Activated CD4-positive, alpha-beta T cell treated with anti-CD3 and anti-CD28 coated beads, Interleukin-2, amount 50 U/mL, for 24 hours (primary cell): ENCODE data around the gene PTPN4.

Source experiments
- DNase-seq, 2 donors: peaks; one replicate each; pipeline ENCODE4 v3.0.0-alpha.2; 2020; ENCODE audit warnings: low read depth in 1 of 2, low spot score in 1 of 2

PTPN4 gene, protein sequence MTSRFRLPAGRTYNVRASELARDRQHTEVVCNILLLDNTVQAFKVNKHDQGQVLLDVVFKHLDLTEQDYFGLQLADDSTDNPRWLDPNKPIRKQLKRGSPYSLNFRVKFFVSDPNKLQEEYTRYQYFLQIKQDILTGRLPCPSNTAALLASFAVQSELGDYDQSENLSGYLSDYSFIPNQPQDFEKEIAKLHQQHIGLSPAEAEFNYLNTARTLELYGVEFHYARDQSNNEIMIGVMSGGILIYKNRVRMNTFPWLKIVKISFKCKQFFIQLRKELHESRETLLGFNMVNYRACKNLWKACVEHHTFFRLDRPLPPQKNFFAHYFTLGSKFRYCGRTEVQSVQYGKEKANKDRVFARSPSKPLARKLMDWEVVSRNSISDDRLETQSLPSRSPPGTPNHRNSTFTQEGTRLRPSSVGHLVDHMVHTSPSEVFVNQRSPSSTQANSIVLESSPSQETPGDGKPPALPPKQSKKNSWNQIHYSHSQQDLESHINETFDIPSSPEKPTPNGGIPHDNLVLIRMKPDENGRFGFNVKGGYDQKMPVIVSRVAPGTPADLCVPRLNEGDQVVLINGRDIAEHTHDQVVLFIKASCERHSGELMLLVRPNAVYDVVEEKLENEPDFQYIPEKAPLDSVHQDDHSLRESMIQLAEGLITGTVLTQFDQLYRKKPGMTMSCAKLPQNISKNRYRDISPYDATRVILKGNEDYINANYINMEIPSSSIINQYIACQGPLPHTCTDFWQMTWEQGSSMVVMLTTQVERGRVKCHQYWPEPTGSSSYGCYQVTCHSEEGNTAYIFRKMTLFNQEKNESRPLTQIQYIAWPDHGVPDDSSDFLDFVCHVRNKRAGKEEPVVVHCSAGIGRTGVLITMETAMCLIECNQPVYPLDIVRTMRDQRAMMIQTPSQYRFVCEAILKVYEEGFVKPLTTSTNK

GRCh38 chr2:119759451-119760236, at the start of gene PTPN4:
PTPN4 (plus strand) TSS chr2:119759922; CDS start chr2:119809854, 49,932 bp downstream.
- DNase-seq = peak; percentile 82 to 93

GRCh38 chr2:119710281-119710680, 49.4 kb upstream of the PTPN4 start:
- DNase-seq = no peak

GRCh38 chr2:119711352-119711751, 48.4 kb upstream of the PTPN4 start:
- no peak for DNase-seq

- no peak for DNase-seq
These were observed 47.2 kb upstream of the PTPN4 start for GRCh38 chr2:119712571-119712970.

DNA sequence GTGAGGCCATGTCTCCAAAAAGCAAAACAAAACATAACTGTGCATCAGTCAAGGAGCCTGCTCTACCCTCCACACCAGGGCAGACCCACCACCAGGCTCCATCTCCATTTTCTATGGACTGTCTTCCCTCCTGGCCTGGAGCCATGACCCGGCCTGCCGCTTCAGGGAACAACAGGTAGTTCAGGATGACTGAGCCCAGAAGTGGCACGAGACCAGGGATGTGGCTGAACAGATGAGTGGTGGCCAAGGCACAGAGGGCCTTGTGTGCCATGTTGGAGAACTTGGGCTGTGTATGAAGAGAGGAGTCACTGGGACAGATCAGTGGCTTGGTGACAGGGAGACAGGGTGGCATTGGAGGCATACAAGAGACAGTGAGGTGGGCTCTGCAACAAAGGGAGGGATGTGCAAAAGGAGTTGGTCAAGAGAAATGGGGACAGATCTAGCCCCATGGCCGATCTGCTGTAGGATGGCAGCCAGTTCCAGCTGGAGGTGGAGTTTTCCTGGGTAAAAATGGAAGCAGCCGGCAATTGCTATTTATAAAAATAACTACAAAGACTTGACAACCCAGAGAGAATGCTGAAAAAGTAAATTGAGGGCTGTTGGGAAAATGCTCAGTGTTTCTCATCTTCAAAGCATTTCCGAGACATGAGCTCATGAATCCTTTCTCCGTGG, 45.8 kb upstream of the PTPN4 start:
- no peak for DNase-seq

GRCh38 chr2:119715409-119716283, 44.1 kb upstream of the PTPN4 start:
- no peak for DNase-seq

- DNase-seq = no peak
These were observed 43.4 kb upstream of the PTPN4 start for GRCh38 chr2:119716284-119716672.

DNA sequence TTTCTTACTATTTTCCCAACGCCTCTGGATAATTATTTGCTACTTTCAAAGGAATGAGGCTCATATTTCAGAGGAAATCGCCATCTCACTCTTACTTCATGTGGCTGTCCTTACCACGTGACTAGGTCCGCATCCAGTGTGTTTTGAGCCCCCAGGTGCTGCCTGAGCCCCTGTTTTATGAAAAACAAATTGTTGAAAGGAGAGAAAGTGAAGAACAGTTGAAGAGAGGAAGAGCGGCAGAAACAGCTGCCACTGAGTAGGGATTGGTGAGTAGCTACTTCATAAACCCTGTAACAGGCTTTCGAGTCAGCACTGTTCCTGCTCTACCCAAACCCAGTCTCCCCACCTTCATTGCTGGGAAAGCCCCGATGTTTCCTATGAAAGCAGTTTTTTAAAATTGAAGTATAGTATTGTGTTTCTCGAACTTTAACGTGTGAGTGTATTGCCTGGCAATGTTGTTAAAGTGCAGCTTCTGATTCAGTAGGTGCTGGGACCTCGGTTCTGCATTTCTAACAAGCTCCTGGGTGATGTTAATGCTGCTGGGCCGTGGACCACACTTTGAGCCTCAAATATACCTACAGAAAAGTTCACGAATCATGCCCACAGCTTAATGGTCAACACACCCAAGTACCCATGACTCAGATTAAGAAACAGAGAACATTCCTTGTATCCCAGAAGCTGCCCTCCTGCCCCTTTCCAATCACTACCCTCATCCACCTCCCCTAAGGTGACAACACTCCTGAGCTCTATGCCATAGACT, 41.0 kb upstream of the PTPN4 start:
- no peak for DNase-seq

DNA sequence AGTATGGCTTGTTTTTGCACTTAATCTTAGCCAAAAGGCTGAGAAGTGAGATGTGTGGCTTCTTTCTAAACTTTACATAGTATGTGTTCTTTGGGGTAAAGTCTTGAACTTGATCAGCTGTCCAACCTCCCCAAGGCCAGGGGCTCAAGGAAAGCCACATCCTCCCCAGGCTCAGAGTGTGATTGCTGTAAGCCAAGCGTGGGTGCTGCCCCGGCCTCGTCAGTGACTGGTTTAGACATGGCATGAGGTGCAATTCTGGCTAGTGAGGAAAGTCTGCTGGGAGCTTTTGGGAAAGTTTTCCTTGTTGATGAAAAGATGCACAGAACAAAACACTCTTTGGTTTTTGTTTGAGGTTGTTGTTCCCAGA, 40.5 kb upstream of the PTPN4 start:
- no peak for DNase-seq

DNA sequence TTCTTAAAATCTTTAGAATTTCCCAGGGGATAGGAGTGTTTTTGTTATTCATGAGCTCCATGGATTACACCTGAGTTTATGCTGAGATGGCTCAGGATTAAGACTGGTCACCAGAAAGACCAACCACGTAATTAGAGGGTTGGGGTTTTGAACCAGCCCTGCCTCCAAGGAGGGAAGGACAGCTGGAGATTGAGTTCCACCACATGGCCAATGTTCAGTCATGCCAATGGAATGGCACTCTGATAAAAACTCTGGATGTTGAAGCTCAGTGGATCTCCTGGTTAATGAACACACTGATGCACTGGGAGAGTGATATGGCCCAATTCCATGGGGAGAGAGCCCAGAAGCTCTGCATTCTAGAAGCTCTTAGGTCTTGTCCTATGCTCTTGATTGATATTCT, 38.7 kb upstream of the PTPN4 start:
- no peak for DNase-seq

- no peak for DNase-seq
These were observed 38.3 kb upstream of the PTPN4 start for GRCh38 chr2:119721462-119721861.

DNA sequence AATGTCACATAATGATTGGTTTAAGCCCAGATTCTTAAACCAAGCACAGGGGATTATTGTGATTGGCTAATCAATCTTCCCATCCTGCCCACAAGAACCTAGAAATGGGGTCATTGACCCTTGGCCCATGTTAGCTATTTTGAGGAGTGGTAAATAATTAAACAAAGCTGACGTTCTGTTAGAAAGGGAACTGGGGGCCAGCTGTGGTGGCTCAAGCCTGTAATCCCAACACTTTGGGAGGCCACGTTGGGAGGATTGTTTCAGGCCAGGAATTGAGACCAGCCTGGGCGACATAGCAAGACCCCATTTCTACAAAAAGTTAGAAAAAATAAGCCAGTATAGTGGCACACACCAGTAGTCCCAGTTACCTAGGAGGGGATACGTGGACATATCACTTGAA, 37.8 kb upstream of the PTPN4 start:
- DNase-seq = no peak

DNA sequence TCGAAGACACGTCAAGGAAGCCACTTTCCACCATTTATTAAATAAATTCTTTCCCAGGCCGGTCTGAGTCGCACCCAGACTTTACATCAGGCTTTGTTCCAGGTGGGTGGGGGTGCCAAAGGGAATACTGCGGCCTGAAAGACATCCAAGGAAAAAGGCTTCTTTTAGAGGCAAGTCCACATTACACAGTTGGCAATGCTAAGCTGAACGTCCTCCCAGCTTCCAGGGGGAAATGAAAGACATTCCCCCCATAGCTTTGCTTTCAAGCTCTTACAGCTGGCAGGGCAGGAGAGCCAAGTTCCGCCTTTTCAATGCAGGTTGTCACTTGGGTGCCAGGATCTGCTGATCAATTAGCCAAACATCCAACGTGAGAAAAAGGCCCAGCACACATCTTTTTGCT, 36.5 kb upstream of the PTPN4 start:
- DNase-seq = no peak

DNA sequence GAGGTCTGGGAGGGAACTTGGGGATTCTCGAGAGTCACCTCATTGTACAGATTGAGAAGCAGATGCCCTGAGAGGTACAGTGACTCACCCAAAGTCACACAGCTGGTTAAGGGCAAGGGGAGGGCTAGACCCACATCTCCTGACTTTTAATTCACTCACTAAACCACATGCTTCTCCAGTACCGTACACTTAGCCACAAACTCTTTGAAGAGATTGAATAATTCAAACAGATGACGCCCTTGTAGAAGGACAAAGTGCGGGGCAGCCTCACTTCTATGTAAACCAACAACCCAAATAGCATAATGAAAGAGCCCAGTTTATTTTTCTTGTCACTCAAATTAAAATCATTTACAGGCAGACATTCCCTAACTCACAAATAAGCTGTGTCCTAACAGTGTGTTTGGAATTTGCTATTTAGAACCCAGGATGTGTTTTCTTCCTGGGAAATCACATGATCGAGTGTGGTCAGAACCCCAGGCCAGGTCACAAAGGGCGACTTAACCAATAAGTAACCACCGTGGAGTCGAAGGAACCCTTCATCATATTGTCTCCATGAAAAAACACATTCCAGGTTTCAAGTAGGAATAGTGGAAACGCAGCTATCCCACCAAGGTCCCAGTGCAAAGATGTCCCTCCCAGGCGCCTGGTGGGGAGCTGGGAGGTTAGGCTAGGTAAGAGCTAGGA, 35.8 kb upstream of the PTPN4 start:
- no peak for DNase-seq

- no peak for DNase-seq
These were observed 34.9 kb upstream of the PTPN4 start for GRCh38 chr2:119724656-119725485.

DNA sequence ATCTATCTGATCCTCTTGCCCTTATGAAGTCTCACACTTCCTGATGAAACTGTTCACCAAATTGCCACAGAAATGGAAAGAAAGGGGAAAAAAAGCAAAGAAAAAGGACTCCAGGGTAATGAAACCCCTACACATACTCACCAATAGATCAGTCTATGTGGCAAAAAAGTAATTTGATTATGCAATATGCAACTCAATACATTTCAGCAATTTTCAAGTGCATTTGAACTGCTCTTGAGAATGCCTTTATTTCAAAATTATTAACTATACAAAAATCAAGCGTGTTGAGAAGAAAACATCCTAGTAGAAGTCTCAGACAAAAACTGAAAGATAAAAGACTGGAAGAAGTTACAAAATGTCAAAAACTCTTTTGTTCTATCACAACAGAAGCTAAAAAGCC, 32.2 kb upstream of the PTPN4 start:
- DNase-seq = no peak

GRCh38 chr2:119728421-119728820, 31.3 kb upstream of the PTPN4 start:
- no peak for DNase-seq

DNA sequence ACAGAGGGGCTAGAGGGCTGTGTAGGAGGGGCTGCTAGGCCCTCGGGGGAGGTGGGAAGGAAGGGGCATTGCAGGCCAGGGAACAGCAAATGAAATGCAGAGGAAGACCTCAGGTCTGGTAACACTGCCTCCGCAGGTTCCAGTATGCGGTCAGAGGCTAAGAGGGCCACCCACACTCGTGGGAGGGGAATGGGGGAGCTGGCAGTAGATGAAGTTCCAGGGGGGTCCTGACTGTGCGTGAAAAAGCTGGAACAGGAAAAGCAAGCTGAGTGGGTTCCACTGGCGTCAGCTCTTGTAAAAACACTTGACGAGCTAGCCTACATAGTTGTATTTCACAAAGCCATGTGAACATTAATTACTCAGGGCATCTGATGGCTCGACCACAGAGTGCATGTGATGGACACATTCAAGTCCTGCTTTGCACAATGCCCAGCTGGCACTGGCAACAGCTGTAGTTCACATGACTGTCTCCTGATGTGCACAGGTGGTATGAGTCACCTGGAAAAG, 29.0 kb upstream of the PTPN4 start:
- no peak for DNase-seq
